Measurements from ENCODE around the gene LIG1. TPM values are rescaled to one million over a fixed set of nuclear protein-coding genes. Genes with fewer than 3 reads are reported as not detected.

LIG1 gene
- total and polyA plus RNA-seq, 9 of the 15 experiments (the other 6 are each of a cell fraction or from before 2014, with no cell fraction given), result 9.6 to 114 (median 71.1) TPM

GRCh38 chr19:48111280-48111679 lies 58.9 kb downstream of the LIG1 start (continued):
- TF ChIP-seq, protein P1, sequence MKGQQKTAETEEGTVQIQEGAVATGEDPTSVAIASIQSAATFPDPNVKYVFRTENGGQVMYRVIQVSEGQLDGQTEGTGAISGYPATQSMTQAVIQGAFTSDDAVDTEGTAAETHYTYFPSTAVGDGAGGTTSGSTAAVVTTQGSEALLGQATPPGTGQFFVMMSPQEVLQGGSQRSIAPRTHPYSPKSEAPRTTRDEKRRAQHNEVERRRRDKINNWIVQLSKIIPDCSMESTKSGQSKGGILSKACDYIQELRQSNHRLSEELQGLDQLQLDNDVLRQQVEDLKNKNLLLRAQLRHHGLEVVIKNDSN (CRISPR knock-in tag; IDR thresholded peaks at IDR 0.05), result peak; percentile 72
- TF ChIP-seq TOE1 (IDR thresholded peaks at IDR 0.05; ENCODE audit: borderline replicate concordance) (0 out of 2 replicates have a peak, but pooled peaks have one; percentile 26), TOE1 (CRISPR knock-in tag; IDR thresholded peaks at IDR 0.05; ENCODE audit: borderline replicate concordance, low read depth) (no peak), ZNF79 (CRISPR knock-in tag; IDR thresholded peaks at IDR 0.05; ENCODE audit: low read depth) (no peak), ZNF24 (IDR thresholded peaks at IDR 0.05) (no peak), MECOM (CRISPR knock-in tag; IDR thresholded peaks at IDR 0.05) (no peak), ZNF592 (IDR thresholded peaks at IDR 0.05) (no peak), XRCC5 (IDR thresholded peaks at IDR 0.05; ENCODE audit: low read depth, low read length) (no peak), ZBTB43 (CRISPR knock-in tag; IDR thresholded peaks at IDR 0.05) (no peak), ZC3H11A (IDR thresholded peaks at IDR 0.05; ENCODE audit: low read depth, low read length) (no peak), STAG1 (CRISPR knock-in tag; IDR thresholded peaks at IDR 0.05; ENCODE audit: borderline replicate concordance) (no peak)
- TF ChIP-seq, protein P2, sequence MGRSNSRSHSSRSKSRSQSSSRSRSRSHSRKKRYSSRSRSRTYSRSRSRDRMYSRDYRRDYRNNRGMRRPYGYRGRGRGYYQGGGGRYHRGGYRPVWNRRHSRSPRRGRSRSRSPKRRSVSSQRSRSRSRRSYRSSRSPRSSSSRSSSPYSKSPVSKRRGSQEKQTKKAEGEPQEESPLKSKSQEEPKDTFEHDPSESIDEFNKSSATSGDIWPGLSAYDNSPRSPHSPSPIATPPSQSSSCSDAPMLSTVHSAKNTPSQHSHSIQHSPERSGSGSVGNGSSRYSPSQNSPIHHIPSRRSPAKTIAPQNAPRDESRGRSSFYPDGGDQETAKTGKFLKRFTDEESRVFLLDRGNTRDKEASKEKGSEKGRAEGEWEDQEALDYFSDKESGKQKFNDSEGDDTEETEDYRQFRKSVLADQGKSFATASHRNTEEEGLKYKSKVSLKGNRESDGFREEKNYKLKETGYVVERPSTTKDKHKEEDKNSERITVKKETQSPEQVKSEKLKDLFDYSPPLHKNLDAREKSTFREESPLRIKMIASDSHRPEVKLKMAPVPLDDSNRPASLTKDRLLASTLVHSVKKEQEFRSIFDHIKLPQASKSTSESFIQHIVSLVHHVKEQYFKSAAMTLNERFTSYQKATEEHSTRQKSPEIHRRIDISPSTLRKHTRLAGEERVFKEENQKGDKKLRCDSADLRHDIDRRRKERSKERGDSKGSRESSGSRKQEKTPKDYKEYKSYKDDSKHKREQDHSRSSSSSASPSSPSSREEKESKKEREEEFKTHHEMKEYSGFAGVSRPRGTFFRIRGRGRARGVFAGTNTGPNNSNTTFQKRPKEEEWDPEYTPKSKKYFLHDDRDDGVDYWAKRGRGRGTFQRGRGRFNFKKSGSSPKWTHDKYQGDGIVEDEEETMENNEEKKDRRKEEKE (IDR thresholded peaks at IDR 0.05; ENCODE audit: borderline replicate concordance in 1 of 2, control insufficient read depth in 1 of 2, low read depth in 2 of 2, low read length in 1 of 2), result no peak
- TF ChIP-seq, protein P3, sequence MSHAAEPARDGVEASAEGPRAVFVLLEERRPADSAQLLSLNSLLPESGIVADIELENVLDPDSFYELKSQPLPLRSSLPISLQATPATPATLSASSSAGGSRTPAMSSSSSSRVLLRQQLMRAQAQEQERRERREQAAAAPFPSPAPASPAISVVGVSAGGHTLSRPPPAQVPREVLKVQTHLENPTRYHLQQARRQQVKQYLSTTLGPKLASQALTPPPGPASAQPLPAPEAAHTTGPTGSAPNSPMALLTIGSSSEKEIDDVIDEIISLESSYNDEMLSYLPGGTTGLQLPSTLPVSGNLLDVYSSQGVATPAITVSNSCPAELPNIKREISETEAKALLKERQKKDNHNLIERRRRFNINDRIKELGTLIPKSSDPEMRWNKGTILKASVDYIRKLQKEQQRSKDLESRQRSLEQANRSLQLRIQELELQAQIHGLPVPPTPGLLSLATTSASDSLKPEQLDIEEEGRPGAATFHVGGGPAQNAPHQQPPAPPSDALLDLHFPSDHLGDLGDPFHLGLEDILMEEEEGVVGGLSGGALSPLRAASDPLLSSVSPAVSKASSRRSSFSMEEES (CRISPR knock-in tag; IDR thresholded peaks at IDR 0.05), result peak; percentile 77
- TF ChIP-seq, protein P4, sequence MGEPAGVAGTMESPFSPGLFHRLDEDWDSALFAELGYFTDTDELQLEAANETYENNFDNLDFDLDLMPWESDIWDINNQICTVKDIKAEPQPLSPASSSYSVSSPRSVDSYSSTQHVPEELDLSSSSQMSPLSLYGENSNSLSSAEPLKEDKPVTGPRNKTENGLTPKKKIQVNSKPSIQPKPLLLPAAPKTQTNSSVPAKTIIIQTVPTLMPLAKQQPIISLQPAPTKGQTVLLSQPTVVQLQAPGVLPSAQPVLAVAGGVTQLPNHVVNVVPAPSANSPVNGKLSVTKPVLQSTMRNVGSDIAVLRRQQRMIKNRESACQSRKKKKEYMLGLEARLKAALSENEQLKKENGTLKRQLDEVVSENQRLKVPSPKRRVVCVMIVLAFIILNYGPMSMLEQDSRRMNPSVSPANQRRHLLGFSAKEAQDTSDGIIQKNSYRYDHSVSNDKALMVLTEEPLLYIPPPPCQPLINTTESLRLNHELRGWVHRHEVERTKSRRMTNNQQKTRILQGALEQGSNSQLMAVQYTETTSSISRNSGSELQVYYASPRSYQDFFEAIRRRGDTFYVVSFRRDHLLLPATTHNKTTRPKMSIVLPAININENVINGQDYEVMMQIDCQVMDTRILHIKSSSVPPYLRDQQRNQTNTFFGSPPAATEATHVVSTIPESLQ (CRISPR knock-in tag; IDR thresholded peaks at IDR 0.05), result no peak

All from K562 (cell line).